PC-9 (cell line): Measurements from ENCODE around the gene AGRN. TPM values are rescaled to one million over a fixed set of nuclear protein-coding genes. Genes with fewer than 3 reads are reported as not detected.

Experiments used
- BruUV-seq: library from RNA; stranded (reverse); fragments of 400-500 nt; replicated peaks from 2 replicates; lab custom pipeline; 2021; lab: Mats Ljungman, UMichigan
- CTCF ChIA-PET: fragments of 300-600 bp; sonication (Branson Sonifier 250); formaldehyde crosslinking; loops from one replicate; lab custom pipeline; 2022; ENCODE audit warnings: antibody characterized with exemption; lab: Charles Lee
- POLR2A ChIA-PET: fragments of 300-600 bp; sonication (Branson Sonifier 250); formaldehyde crosslinking; loops from one replicate; lab custom pipeline; 2022; ENCODE audit warnings: antibody characterized with exemption; ENCODE audit not compliant: unreplicated experiment; lab: Charles Lee
- DNase-seq, 2 experiments: peaks; one replicate each; pipeline versions ENCODE4 v3.0.0 to v3.0.0-alpha.2; 2015 to 2022; ENCODE audit warnings: mixed read lengths in 1 of 2
- H2AFZ ChIP-seq: fragments of 200-600 bp; sonication (generic); 2 replicates; pipeline ENCODE4 v1.8.1; 2017; ENCODE audit warnings: antibody characterized with exemption
- H3F3A ChIP-seq: fragments of 200-600 bp; sonication (generic); 2 replicates; pipeline ENCODE4 v1.8.1; 2017; ENCODE audit warnings: antibody characterized with exemption, mild to moderate bottlenecking, low read depth; ENCODE audit not compliant: insufficient read depth
- H3K27ac ChIP-seq: fragments of 200-600 bp; sonication (generic); 2 replicates; pipeline ENCODE4 v1.6.1; 2016; ENCODE audit warnings: mixed run types
- H3K27me3 ChIP-seq: fragments of 200-600 bp; sonication (generic); 2 replicates; pipeline ENCODE4 v1.6.1; 2016; ENCODE audit warnings: low read depth, mixed run types; ENCODE audit not compliant: insufficient read depth
- H3K36me3 ChIP-seq: fragments of 200-600 bp; sonication (generic); 2 replicates; pipeline ENCODE4 v1.6.1; 2016; ENCODE audit warnings: low read depth, mixed run types
- H3K4me1 ChIP-seq: fragments of 200-600 bp; sonication (generic); replicated peaks from 2 replicates; pipeline ENCODE4 v1.6.1; 2016; ENCODE audit warnings: mixed run types; ENCODE audit not compliant: insufficient read depth
- H3K4me2 ChIP-seq: fragments of 200-600 bp; sonication (generic); 2 replicates; pipeline ENCODE4 v1.6.1; 2017; ENCODE audit warnings: mixed run types
- H3K4me3 ChIP-seq: fragments of 200-600 bp; sonication (generic); 2 replicates; pipeline ENCODE4 v1.6.1; 2016; ENCODE audit warnings: mixed run types
- H3K79me2 ChIP-seq: fragments of 200-600 bp; sonication (generic); 2 replicates; pipeline ENCODE4 v1.6.1; 2017; ENCODE audit warnings: low read depth, mixed run types
- H3K9me2 ChIP-seq: fragments of 200-600 bp; sonication (generic); 2 replicates; pipeline ENCODE4 v1.8.1; 2017; ENCODE audit warnings: mild to moderate bottlenecking; ENCODE audit not compliant: insufficient read depth
- H3K9me3 ChIP-seq: fragments of 200-600 bp; sonication (generic); 2 replicates; pipeline ENCODE4 v1.8.1; 2016; ENCODE audit warnings: low read depth; ENCODE audit not compliant: insufficient read depth
- H4K20me1 ChIP-seq: fragments of 200-600 bp; sonication (generic); 2 replicates; pipeline ENCODE4 v1.8.1; 2017; ENCODE audit not compliant: insufficient read depth
- CTCF ChIP-seq: fragments of 200-600 bp; sonication (generic); conservative IDR thresholded peaks from 2 replicates; pipeline ENCODE4 v1.6.1; 2017; ENCODE audit warnings: mixed run types, antibody characterized with exemption, mild to moderate bottlenecking, moderate library complexity
- EZH2 ChIP-seq: fragments of 200-600 bp; sonication (generic); IDR thresholded peaks from 2 replicates; pipeline ENCODE4 v1.8.0; 2017; ENCODE audit warnings: antibody characterized with exemption, low read depth
- intact Hi-C: fragments of 100-400 bp; cut with micrococcal nuclease; formaldehyde crosslinking; loops from one replicate; pipeline ENCODE4 v1.10.0; 2022; ENCODE audit not compliant: unreplicated experiment
- total RNA-seq: library from RNA; stranded (reverse); gene quantifications from 2 replicates; pipeline ENCODE4 v1.2.3, GENCODE V29; 2021

Gene AGRN
- total RNA-seq, 1 experiment from 2014 or later: 278 TPM

DNA sequence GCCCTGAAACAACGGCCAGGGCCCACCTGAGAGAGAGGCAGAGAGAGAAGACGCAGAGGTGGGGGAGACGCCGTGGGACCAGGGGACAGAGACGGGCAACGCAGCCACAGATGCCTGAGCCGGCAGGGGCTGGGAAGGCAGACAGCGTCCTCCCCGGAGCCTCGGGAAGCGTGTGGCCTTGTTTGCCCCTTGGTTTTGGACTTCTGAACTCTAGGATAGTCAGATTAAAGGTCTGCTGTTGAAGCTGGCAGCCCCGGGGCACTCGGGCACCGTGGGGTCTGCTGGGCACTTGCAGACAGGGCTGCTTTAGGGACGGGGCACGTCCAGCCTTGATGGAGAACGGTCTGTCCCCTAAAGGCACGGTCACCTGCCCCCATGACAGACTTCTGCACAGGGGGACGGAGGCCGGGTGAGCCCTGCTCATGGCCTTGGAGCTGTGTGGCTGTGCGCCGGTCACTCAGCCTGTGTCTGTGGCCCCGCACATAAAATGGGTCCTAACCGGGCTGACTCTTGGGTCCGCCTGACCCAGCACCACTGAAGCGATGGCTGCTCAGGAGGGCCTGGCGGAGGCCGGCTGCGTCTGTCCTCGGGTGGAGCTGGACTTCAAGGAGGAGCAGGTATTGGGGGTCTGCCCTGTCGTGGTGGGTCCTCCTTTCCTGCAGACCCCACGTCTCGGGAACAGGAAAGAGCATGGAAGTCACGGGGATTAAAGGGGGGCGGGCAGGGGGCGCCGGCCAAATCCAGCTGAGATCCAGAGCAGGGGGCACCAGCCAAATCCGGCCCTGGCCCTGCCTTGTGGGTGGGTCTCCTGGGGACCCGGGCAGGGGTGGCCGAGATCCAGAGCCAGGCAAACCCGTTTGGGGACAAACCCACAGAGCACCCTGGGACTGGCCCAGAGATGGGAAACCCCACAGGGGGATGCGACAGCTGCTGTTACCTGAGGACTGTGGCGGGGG is 63.8 kb downstream of the AGRN start:
- POLR2A ChIA-PET: no interaction called here
- no TSS peak for BruUV-seq

GRCh38 chr1:1084372-1085170 is 64.7 kb downstream of the AGRN start:
- H3K4me2 ChIP-seq: no peak overlapping the region
- H3F3A ChIP-seq: peaks cover 13% of the 10 kb centered on the region; the same call in 1 of the 2 replicates
- TF ChIP-seq EZH2 (no peak), CTCF (no peak)
- H2AFZ ChIP-seq: no peak overlapping the region
- H3K4me1 ChIP-seq: 0 out of 2 replicates have a peak, but pooled peaks cover 8% of the 10 kb centered on the region
- DNase-seq: no peak
- H3K9me3 ChIP-seq: no peaks in the 10 kb centered on the region
- POLR2A ChIA-PET: no interaction called here
- no peaks in the 10 kb centered on the region for H3K9me2 ChIP-seq
- no peak overlapping the region for H3K27ac ChIP-seq
- no peak overlapping the region for H3K4me3 ChIP-seq
- H3K79me2 ChIP-seq: no peaks in the 10 kb centered on the region
- intact Hi-C loops: no loop called here
- no TSS peak for BruUV-seq
- CTCF ChIA-PET: no interaction called here
- no peaks in the 10 kb centered on the region for H4K20me1 ChIP-seq
- no peaks in the 10 kb centered on the region for H3K36me3 ChIP-seq
- H3K27me3 ChIP-seq: no peaks in the 10 kb centered on the region

More for the DNA sequence above, 63.8 kb downstream of the AGRN start:
- DNase-seq: no peak
- no peaks in the 10 kb centered on the region for H3K9me2 ChIP-seq
- no peaks in the 10 kb centered on the region for H3K79me2 ChIP-seq
- no peak overlapping the region for H3K4me2 ChIP-seq
- no peak overlapping the region for H2AFZ ChIP-seq
- CTCF ChIA-PET: no interaction called here
- peaks cover 14% of the 10 kb centered on the region; the same call in 1 of the 2 replicates for H3F3A ChIP-seq
- no peak overlapping the region for H3K4me3 ChIP-seq
- H3K27ac ChIP-seq: no peak overlapping the region
- 0 out of 2 replicates have a peak, but pooled peaks cover 8% of the 10 kb centered on the region for H3K4me1 ChIP-seq
- TF ChIP-seq EZH2 (no peak), CTCF (no peak)
- intact Hi-C loops: no loop called here
- H3K36me3 ChIP-seq: no peaks in the 10 kb centered on the region
- no peaks in the 10 kb centered on the region for H3K27me3 ChIP-seq
- no peaks in the 10 kb centered on the region for H4K20me1 ChIP-seq
- H3K9me3 ChIP-seq: no peaks in the 10 kb centered on the region

DNA sequence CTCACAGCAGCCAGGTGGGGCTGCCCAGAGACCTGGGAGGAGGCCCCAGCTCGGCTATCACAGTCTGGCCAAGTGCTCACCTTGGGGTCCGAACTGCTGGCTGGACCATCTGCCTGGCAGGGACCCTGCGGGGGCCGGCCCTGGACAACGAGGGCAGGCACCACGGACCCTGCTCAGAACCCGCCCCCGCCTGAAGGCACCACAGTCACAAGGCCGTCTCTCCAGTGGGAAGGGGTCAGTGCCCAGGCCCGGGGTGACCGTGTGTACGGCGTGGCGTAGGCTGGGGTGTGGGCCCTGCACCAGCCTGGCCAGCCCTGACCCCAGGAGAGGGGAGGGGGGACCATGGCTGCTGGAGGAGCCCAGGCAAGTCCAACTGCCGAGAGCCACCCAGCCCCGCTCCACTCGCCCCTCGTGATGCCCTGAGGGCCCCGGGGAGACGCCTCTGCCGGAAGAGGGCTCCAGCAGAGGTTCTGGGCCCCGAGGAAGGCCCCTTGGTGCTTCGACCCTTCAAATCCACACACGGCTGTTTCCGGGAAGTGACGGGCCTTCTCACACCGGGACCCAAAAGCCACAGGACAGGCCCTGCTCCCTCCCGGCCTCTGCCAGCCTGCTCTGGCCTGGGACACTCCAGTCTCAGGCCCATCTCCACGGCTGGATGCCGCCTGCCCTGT is 65.4 kb downstream of the AGRN start:
- Histone ChIP-seq H3K79me2 (no peaks in the 10 kb centered on the region), H3K36me3 (no peaks in the 10 kb centered on the region), H3K9me3 (no peaks in the 10 kb centered on the region), H3K4me1 (0 out of 2 replicates have a peak, but pooled peaks cover 1% of the 10 kb centered on the region), H3K27ac (no peak overlapping the region), H3K4me3 (no peak overlapping the region), H3K4me2 (no peak overlapping the region), H3F3A (peaks cover 5% of the 10 kb centered on the region; the same call in 1 of the 2 replicates), H2AFZ (no peak overlapping the region), H3K27me3 (no peaks in the 10 kb centered on the region), H3K9me2 (no peaks in the 10 kb centered on the region), H4K20me1 (no peaks in the 10 kb centered on the region)
- intact Hi-C loops: no loop called here
- TF ChIP-seq CTCF (no peak), EZH2 (no peak)
- POLR2A ChIA-PET: no interaction called here
- DNase-seq: no peak
- CTCF ChIA-PET: no interaction called here
- BruUV-seq: no TSS peak
